DMS153 (cell line): ENCODE measurements around the gene BCAM.
"Not testable (repeated sequence)": the region's sequence is repeated elsewhere in the genome, so short reads cannot be mapped to it uniquely, and the experiment has no call there.

Source experiments
- DNase-seq: peaks from one replicate; lab custom pipeline; 2025; lab: John Stamatoyannopoulos, UW

BCAM gene

DNA sequence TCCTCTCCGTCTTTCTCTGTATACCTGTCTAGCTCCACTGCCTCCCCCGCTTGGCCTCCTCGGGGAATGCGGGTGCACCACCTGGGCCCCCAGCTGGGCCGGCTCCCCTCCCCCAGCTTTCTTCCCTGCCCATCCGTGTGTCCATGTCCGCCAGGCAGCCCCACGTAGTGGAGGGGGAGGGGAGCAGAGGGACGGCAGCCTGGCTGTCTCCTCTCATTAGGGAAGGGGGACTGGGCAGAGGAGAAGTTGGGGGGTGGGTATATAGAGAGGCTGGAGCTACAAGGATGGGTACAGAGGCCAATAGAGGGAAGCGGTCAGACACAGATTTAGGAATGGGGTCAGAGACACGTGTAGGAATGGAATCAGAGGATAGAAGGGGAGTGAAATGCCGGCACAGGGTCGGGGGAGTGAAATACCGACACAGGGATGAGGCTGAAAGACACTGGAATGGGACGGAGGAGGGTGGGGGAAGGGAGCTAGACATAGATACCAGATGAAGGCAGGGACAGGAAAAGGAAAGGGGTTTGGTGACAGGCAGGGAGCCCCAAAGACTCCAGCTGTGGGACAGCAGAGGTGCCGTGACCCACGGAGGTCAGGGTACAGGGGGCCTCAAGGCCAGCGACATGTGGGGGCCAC, 40.0 kb downstream of the BCAM start:
- no peak for DNase-seq

GRCh38 chr19:44850641-44851109, 41.8 kb downstream of the BCAM start:
- DNase-seq, result no peak

GRCh38 chr19:44851427-44851826, 42.5 kb downstream of the BCAM start:
- DNase-seq, result no peak

DNA sequence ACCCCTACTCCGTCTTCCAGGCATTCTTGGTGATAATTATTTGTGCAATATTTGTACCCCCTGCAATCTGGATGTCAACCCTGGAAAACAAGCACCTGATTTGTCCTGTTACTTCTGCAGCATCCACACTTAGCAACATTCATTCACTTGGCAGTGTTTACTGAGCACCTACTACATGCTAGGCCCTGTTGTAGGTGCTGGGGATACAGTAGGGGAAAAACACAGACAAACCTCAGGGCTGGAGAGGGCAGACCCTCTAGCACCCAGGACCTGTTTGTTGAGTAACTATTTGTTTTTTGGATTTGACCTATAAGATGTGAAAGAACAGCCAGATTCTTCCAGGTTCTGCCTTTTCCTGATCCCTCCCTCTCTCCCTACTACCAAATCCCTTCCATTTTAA, 46.7 kb downstream of the BCAM start:
- DNase-seq, result no peak

DNA sequence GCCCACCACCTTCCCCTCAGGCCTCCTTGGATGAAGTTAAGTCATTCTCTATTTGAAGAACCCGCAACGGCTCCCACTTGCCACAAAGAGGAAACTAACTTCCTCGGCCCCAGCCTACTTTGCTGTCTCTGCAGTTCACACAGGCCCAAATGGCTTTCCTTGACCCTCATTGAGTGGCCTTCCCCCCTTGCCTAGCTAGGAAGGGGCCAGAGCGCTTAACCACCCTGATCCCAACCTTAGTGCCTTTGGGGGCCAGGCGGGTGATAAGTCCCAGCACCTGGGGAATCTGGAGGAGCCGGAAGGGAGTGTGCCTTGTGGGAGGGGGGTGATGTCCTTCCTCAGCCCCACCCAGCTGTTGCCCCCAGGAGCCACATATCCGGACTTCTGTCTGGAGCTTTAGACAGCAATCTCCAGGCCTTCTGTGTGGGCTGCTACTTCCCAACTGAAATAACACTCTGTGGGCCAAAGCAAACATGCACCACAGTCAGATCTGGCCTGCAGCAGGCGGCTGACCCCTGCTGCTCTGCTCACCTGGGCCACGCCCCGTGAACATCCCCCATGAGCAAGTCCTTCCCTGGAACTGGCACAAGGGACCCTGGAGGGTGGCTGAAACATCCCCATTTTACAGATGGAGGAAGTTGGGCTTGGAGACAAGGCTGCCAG, 47.6 kb downstream of the BCAM start:
- no peak for DNase-seq

DNA sequence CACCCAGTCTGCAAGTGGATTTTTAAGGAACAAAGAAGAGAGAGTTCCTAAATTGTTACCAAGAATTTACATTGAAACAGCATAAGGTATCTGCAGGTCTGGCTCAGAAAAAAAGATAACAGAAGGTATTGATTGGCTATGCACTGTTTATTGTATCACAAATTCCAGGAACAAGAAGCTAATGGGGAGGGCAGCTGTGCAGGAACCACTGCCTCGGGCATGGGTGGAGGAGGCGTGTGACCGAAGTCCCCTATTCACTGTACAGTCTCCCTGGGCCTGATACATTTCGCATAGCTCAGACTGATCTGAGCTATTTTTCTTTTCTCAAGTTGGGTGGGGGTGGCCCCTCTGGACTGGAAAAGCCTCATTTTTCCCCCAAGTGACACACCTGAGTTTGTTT, 48.9 kb downstream of the BCAM start:
- DNase-seq, result no peak

DNA sequence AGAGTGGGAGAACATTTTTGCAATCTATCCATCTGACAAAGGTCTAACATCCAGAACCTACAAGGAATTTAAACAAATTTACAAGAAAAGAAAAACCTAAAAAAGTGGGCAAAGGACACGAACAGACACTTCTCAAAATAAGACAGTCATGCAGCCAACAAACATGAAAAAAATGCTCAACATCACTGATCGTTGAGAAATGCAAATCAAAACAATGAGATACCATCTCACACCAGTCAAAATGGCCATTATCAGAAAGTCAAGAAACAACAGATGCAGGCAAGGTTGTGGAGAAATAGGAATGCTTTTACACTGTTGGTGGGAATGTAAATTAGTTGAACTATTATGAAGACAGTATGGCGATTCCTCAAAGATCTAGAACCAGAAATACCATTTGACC, 52.7 kb downstream of the BCAM start:
- DNase-seq, result not testable (repeated sequence)

- DNase-seq, result no peak
Observed at GRCh38 chr19:44863990-44864389, 55.1 kb downstream of the BCAM start.

DNA sequence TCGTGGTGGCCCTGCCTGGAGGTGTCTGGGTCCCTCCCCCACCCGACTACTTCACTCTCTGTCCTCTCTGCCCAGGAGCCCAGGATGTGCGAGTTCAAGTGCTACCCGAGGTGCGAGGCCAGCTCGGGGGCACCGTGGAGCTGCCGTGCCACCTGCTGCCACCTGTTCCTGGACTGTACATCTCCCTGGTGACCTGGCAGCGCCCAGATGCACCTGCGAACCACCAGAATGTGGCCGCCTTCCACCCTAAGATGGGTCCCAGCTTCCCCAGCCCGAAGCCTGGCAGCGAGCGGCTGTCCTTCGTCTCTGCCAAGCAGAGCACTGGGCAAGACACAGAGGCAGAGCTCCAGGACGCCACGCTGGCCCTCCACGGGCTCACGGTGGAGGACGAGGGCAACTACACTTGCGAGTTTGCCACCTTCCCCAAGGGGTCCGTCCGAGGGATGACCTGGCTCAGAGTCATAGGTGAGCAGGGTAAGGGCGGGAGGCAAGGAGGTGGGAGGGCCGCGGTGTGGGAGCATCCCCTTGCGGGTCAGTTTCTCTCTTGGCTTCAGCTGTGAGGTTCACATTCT, 56.4 kb downstream of the BCAM start:
- DNase-seq, result no peak

DNA sequence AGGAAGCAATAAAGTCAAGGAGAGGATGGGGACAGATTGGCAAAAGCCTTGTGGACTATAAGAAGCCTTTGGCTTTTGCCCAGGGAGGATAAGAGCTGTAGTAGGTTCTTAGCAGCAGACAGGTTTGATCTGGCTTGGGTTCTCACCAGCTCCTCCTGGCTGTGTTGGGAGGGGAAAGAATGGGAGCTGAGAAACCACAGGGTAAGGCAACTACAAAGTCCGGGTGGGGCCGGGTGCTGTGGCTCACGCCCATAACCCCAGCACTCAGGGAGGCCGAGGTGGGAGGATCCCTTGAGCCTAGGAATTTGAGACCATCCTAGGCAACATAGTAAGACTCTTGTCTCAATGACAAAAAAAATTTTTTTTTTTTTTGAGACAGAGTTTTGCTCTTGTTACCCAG, 57.8 kb downstream of the BCAM start:
- DNase-seq, result no peak

DNA sequence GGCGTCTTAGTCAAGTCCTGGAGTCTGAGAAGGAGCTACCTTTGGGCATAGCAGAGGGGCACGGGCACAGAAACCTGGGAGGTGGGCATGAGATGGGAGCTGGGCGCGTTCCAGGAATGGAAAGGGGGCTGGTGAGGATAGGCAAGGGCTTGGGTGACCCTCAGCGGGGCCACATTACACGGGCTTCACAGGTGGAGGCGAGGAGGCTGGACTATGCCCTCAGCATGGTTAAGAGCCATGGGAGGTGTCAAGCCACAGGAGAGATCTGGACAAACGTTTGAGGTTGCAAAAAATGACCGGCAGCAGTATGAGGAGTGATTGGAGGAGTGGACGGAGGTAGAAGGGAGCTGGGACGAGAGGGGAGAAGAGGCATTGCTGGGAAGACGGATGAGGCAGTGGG, 58.7 kb downstream of the BCAM start:
- no peak for DNase-seq

GRCh38 chr19:44869733-44870470, 61.0 kb downstream of the BCAM start:
- DNase-seq, result no peak
